PFSK-1 (cell line): ENCODE data around the gene WDR90.

ENCODE experiments used
- FOXP2 ChIP-seq: optimal IDR thresholded peaks from 2 replicates; pipeline ENCODE3; 2011; ENCODE audit warnings: borderline replicate concordance, control low read depth, inconsistent platforms; ENCODE audit not compliant: insufficient read depth; ENCODE audit errors: extremely low read length, extremely low read depth
- POLR2AphosphoS5 ChIP-seq: IDR thresholded peaks from 2 replicates; pipeline ENCODE4 v1.6.1; 2012; ENCODE audit warnings: low read depth, mild to moderate bottlenecking, control low read depth, low read length, moderate library complexity
- SIN3A ChIP-seq: IDR thresholded peaks from 2 replicates; pipeline ENCODE4 v1.6.1; 2012; ENCODE audit warnings: mild to moderate bottlenecking, low read length, moderate library complexity, borderline replicate concordance; ENCODE audit not compliant: insufficient read depth
- TAF1 ChIP-seq: IDR thresholded peaks from 2 replicates; pipeline ENCODE4 v1.6.1; 2012; ENCODE audit warnings: low read length, control low read depth, borderline replicate concordance; ENCODE audit not compliant: insufficient read depth
- TF ChIP-seq, protein P1 (sequence below), 2 experiments: IDR thresholded peaks; 2 replicates each; pipeline versions ENCODE4 v1.6.1 to v1.8.0; 2011 to 2012; ENCODE audit warnings: low read depth in 2 of 2, low read length in 2 of 2, control low read depth in 1 of 2, inconsistent platforms in 1 of 2, mild to moderate bottlenecking in 1 of 2, moderate library complexity in 1 of 2; ENCODE audit not compliant: insufficient read depth in 1 of 2

WDR90 gene

DNA sequence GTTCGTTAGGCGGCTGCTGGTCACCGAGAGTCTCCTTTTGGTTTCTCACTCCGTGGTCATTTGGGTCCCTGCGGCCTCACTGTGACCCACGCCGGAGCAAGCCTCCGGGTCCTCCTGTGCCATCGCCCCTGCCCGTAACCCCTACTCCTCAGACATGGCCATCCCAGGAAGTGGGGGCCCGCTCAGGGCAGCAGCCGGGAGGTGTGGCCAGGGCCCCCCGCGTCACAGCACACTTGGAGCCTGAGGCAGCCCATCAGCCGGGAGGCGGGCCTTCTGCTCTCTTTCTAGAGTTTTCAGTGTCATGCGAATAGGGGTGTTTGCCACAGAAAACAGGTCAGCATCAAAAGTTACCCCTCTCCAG, 26.3 kb upstream of the WDR90 start:
- TF ChIP-seq TAF1 (no peak), POLR2AphosphoS5 (no peak), FOXP2 (no peak), SIN3A (no peak)
- TF ChIP-seq, protein P1, sequence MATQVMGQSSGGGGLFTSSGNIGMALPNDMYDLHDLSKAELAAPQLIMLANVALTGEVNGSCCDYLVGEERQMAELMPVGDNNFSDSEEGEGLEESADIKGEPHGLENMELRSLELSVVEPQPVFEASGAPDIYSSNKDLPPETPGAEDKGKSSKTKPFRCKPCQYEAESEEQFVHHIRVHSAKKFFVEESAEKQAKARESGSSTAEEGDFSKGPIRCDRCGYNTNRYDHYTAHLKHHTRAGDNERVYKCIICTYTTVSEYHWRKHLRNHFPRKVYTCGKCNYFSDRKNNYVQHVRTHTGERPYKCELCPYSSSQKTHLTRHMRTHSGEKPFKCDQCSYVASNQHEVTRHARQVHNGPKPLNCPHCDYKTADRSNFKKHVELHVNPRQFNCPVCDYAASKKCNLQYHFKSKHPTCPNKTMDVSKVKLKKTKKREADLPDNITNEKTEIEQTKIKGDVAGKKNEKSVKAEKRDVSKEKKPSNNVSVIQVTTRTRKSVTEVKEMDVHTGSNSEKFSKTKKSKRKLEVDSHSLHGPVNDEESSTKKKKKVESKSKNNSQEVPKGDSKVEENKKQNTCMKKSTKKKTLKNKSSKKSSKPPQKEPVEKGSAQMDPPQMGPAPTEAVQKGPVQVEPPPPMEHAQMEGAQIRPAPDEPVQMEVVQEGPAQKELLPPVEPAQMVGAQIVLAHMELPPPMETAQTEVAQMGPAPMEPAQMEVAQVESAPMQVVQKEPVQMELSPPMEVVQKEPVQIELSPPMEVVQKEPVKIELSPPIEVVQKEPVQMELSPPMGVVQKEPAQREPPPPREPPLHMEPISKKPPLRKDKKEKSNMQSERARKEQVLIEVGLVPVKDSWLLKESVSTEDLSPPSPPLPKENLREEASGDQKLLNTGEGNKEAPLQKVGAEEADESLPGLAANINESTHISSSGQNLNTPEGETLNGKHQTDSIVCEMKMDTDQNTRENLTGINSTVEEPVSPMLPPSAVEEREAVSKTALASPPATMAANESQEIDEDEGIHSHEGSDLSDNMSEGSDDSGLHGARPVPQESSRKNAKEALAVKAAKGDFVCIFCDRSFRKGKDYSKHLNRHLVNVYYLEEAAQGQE (IDR thresholded peaks at IDR 0.05; ENCODE audit: insufficient read depth in 1 of 2, low read depth in 2 of 2, low read length in 2 of 2), result no peak

DNA sequence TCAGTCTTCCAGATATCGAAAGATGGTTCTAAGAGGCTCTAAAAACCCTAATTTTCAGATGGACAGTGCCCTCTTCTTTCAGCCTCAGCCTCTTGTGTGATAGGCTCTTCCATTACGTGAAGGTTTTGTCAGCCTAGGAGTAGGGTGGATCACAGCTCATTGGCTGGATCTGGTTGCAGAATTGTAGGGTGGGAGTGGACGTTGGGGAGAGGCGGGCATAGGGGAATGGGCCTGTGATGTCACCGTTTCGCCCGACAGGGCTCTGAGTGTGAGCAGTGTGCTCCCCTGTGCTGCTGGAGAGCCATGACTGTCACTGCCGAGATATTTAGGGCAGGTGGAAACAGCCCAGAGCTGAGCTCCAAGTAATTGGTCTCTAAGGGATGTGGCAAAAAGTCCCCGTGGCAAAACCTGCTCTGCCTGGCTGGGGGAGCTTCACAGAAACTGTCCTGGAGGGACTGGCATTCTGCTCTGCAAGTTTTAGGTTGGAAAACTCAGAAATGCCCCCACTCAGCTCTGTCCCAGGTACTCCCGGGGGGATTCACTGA, 24.6 kb upstream of the WDR90 start:
- TF ChIP-seq SIN3A (no peak), TAF1 (no peak), FOXP2 (no peak), POLR2AphosphoS5 (no peak)
- TF ChIP-seq, protein P1 (IDR thresholded peaks at IDR 0.05; ENCODE audit: insufficient read depth in 1 of 2, low read depth in 2 of 2, low read length in 2 of 2), result no peak

DNA sequence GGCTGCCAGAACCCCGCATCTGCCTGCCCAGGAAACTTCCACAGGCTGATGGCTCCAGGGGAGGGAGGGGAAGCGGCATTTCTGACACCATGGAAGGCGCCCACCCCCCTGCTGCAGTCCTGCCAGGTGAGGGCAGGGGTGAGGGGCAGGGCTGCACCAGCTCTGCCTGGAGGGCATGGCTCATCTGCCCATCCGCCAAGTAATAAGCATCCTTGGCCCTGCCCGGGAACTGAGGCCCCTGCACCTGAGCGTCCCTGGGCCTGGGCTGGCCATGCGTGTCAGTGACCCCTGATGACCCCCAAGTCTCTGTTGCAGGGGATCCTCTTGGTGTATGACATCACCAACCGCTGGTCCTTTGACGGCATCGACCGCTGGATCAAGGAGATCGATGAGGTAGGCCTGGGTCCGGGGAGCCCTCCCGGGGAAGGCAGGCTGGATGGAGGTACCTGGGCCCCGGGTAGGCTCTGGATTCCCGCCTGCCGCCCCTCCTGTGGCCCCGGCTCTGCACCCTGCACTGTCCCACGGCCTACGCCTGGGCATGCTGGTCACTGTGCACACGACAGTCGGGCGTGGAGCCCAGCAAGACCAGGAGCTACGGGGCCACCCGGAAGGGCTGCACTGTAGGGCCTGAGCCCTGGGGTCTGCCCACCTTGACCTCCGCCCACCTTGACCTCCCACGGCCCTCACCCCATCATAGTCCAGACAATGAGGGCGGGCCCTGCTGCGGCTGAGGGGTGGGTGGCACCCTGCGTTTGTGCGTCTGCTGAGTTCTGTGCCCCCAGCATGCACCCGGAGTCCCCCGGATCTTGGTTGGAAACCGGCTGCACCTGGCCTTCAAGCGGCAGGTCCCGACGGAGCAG, 23.8 kb upstream of the WDR90 start:
- TF ChIP-seq SIN3A, result no peak

DNA sequence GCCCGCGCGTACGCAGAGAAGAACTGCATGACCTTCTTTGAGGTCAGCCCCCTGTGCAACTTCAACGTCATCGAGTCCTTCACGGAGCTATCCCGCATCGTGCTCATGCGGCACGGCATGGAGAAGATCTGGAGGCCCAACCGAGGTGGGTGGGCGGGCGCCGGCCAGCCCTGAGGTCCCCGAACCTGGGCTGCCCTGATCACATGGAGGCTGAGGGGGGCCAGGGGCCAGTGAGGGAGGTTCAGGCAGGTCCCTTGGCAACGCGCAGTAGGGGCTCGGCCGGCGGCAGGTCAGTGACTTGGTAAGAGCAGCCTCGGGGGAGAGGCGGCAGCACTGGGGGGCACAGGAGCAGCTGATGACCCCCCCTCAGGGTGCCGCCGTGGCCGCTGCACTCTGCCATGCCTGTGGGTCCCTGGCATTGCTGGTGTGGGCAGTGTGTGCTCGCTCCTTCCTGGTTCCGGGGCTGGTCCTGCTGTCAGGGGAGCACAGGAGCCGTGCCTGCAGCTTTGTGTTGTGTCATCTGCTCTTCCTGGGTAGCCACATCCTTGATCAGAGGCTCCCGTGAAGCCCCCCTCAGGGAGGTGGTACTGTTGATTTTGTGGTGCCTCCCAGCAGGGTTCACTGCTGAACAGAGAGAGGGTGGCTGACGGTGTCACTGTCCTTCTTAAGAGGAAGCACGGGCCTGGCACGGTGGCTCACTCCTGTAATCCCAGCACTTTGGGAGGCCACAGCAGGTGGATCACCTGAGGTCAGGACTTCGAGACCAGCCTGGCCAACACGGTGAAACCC, 23.0 kb upstream of the WDR90 start:
- TF ChIP-seq, protein P1 (IDR thresholded peaks at IDR 0.05; ENCODE audit: insufficient read depth in 1 of 2, low read depth in 2 of 2, low read length in 2 of 2), result no peak
- TF ChIP-seq TAF1, result no peak

DNA sequence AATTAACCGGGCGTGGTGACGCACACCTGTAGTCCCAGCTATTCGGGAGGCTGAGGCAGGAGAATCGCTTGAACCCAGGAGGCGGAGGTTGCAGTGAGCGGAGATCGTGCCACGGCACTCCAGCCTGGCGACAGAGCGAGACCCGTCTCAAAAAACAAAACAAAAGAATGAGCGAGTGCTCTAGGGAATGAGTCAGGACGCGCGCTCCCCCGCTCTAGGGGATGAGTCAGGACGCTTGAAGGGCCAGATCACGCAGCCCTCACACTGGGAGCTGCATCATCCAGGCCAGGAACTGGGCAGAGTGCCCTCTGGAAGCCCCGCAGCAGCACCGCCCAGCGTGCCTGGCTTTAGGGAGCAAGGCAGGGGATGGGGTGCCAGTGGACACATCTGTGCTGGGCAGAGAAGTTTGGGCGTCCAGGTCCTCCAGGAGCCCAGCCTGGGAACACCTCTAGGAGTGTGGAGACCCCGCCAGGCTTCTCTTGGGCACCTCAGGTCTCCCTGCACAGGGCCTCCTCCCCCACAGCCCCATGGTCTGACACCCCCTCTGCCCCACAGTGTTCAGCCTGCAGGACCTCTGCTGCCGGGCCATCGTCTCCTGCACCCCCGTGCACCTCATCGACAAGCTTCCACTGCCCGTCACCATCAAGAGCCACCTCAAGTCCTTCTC, 22.2 kb upstream of the WDR90 start:
- no peak for TF ChIP-seq FOXP2
- no peak for TF ChIP-seq TAF1
- no peak for TF ChIP-seq SIN3A
- TF ChIP-seq, protein P1 (IDR thresholded peaks at IDR 0.05; ENCODE audit: insufficient read depth in 1 of 2, low read depth in 2 of 2, low read length in 2 of 2), result no peak
- no peak for TF ChIP-seq POLR2AphosphoS5
